ENCODE data around the gene PDE8A. TPM values are rescaled to one million over a fixed set of nuclear protein-coding genes. Genes with fewer than 3 reads are reported as not detected.

Gene PDE8A
- total and polyA plus RNA-seq, 10 of the 15 experiments (the other 5 are each of a cell fraction or from before 2014, with no cell fraction given), result 6.7 to 69.2 (median 27.2) TPM

GRCh38 chr15:85162237-85162636 is 180.6 kb downstream of the PDE8A start:
- POLR2A ChIA-PET, result no interaction called here
- no peaks in the 10 kb centered on the region for H4K20me1 ChIP-seq (ENCODE audit: control insufficient read depth, insufficient read depth)
- no peak overlapping the region for H3K27ac ChIP-seq (ENCODE audit: control insufficient read depth, insufficient read depth)
- no TSS peak for BruUV-seq (replicated peaks)
- no peaks in the 10 kb centered on the region for H3K36me3 ChIP-seq (ENCODE audit: control insufficient read depth in 2 of 2, insufficient read depth in 2 of 2, low read length in 1 of 2)
- in situ Hi-C loops (cut with MboI) (no loop called here), intact Hi-C loops (cut with micrococcal nuclease; ENCODE audit: unreplicated experiment) (no loop called here)
- RAD21 ChIA-PET (ENCODE audit: unreplicated experiment), result no interaction called here
- peaks cover 0 to 2% of the 10 kb centered on the region in 2 experiments; a peak in 1 of 4 replicates for H3K27me3 ChIP-seq (replicated peaks in 1 of 2; ENCODE audit: control insufficient read depth in 2 of 2, insufficient read depth in 2 of 2, low read length in 1 of 2)
- CTCF ChIA-PET, result no interaction called here
- no peaks in the 10 kb centered on the region for H3K79me2 ChIP-seq (ENCODE audit: control insufficient read depth, insufficient read depth, low read length)
- FAIRE-seq (no peak), DNase-seq (ENCODE audit: low read depth, low spot score) (no peak), ATAC-seq (no peak)
- no peak overlapping the region for H3K4me3 ChIP-seq
- H3K9ac ChIP-seq (ENCODE audit: control insufficient read depth, insufficient read depth, low read length), result no peak overlapping the region
- no peak overlapping the region for H3K4me2 ChIP-seq (ENCODE audit: control insufficient read depth, insufficient read depth)
- 88% methylated on average over 1 of the region's 1 CpG for WGBS (ENCODE audit: insufficient coverage, insufficient replicate concordance, low lambda C conversion rate, missing lambda C conversion rate)
- H3K9me3 ChIP-seq (replicated peaks; ENCODE audit: control insufficient read depth, insufficient read depth, low read length), result no peaks in the 10 kb centered on the region; the same call in 2 of the 3 replicates
- TF ChIP-seq, protein P1, sequence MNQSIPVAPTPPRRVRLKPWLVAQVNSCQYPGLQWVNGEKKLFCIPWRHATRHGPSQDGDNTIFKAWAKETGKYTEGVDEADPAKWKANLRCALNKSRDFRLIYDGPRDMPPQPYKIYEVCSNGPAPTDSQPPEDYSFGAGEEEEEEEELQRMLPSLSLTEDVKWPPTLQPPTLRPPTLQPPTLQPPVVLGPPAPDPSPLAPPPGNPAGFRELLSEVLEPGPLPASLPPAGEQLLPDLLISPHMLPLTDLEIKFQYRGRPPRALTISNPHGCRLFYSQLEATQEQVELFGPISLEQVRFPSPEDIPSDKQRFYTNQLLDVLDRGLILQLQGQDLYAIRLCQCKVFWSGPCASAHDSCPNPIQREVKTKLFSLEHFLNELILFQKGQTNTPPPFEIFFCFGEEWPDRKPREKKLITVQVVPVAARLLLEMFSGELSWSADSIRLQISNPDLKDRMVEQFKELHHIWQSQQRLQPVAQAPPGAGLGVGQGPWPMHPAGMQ (IDR thresholded peaks at IDR 0.05; ENCODE audit: borderline replicate concordance), result no peak
- no peak for TF ChIP-seq SMAD5 (IDR thresholded peaks at IDR 0.05; ENCODE audit: low read depth)
- TF ChIP-seq EZH2 (IDR thresholded peaks at IDR 0.05; ENCODE audit: borderline replicate concordance, control insufficient read depth, low read depth, low read length), result no peak
- TF ChIP-seq SUZ12 (IDR thresholded peaks at IDR 0.05; ENCODE audit: unreplicated experiment), result no peak
- no peak for TF ChIP-seq PAX5 (IDR thresholded peaks at IDR 0.05; ENCODE audit: borderline replicate concordance, low read depth, low read length)
- TF ChIP-seq RUNX3 (IDR thresholded peaks at IDR 0.05; ENCODE audit: low read length), result no peak
- TF ChIP-seq CBX5 (IDR thresholded peaks at IDR 0.05; ENCODE audit: low read depth), result no peak
- TF ChIP-seq ZNF384 (IDR thresholded peaks at IDR 0.05; ENCODE audit: borderline replicate concordance, low read depth, low read length), result no peak
- no peak for TF ChIP-seq HSF1 (IDR thresholded peaks at IDR 0.05; ENCODE audit: low read depth, low read length)
- no peak for TF ChIP-seq EGR1 (IDR thresholded peaks at IDR 0.05; ENCODE audit: borderline replicate concordance in 1 of 2, low read depth in 2 of 2, low read length in 2 of 2)
- TF ChIP-seq NFYA (IDR thresholded peaks at IDR 0.05; ENCODE audit: borderline replicate concordance, low read depth, low read length), result no peak
- TF ChIP-seq ASH2L (IDR thresholded peaks at IDR 0.05; ENCODE audit: borderline replicate concordance, low read depth), result no peak
- TF ChIP-seq, protein P2, sequence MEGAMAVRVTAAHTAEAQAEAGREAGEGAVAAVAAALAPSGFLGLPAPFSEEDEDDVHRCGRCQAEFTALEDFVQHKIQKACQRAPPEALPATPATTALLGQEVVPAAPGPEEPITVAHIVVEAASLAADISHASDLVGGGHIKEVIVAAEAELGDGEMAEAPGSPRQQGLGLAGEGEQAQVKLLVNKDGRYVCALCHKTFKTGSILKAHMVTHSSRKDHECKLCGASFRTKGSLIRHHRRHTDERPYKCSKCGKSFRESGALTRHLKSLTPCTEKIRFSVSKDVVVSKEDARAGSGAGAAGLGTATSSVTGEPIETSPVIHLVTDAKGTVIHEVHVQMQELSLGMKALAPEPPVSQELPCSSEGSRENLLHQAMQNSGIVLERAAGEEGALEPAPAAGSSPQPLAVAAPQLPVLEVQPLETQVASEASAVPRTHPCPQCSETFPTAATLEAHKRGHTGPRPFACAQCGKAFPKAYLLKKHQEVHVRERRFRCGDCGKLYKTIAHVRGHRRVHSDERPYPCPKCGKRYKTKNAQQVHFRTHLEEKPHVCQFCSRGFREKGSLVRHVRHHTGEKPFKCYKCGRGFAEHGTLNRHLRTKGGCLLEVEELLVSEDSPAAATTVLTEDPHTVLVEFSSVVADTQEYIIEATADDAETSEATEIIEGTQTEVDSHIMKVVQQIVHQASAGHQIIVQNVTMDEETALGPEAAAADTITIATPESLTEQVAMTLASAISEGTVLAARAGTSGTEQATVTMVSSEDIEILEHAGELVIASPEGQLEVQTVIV (IDR thresholded peaks at IDR 0.05; ENCODE audit: borderline replicate concordance, partially characterized antibody), result no peak
- no peak for TF ChIP-seq GABPA (IDR thresholded peaks at IDR 0.05; ENCODE audit: low read depth)
- no peak for TF ChIP-seq JUNB (IDR thresholded peaks at IDR 0.05)
- TF ChIP-seq NKRF (conservative IDR thresholded peaks at IDR 0.05), result no peak
- TF ChIP-seq, protein P3, sequence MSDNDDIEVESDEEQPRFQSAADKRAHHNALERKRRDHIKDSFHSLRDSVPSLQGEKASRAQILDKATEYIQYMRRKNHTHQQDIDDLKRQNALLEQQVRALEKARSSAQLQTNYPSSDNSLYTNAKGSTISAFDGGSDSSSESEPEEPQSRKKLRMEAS (IDR thresholded peaks at IDR 0.05; ENCODE audit: low read depth, low read length), result no peak
- TF ChIP-seq ZBED1 (IDR thresholded peaks at IDR 0.05; ENCODE audit: borderline replicate concordance), result no peak
- no peaks in the 10 kb centered on the region for H3K4me1 ChIP-seq (ENCODE audit: control insufficient read depth, insufficient read depth, low read length)
- no peak overlapping the region for H2AFZ ChIP-seq (ENCODE audit: control insufficient read depth, low read depth, low read length)
- SMC1A ChIA-PET (ENCODE audit: uncharacterized antibody, unreplicated experiment), result no interaction called here
